Neural cell (in vitro differentiated cells): ENCODE data around the gene MAD1L1. TPM values are rescaled to one million over a fixed set of nuclear protein-coding genes. Genes with fewer than 3 reads are reported as not detected.

Experiments
- H2AFZ ChIP-seq: fragments of 200-600, 300-800 bp; sonication (generic), shearing (Covaris generic); 2 replicates; pipeline ENCODE4 v1.6.0; 2014; ENCODE audit warnings: low read depth, mild to moderate bottlenecking, antibody characterized with exemption, low read length, moderate library complexity
- H3F3A ChIP-seq: fragments of 200-600 bp; shearing (Covaris generic); 2 replicates; pipeline ENCODE4 v1.6.1; 2016; ENCODE audit warnings: mild to moderate bottlenecking, moderate library complexity, mixed read lengths, antibody characterized with exemption, low read length; ENCODE audit not compliant: insufficient read depth, poor library complexity, severe bottlenecking
- H3K27ac ChIP-seq: fragments of 200-600, 300-800 bp; sonication (generic), shearing (Covaris generic); 2 replicates; pipeline ENCODE4 v1.5.1; 2014; ENCODE audit warnings: mild to moderate bottlenecking, low read length, moderate library complexity
- H3K27me3 ChIP-seq: fragments of 300-800, 200-600 bp; sonication (generic), shearing (Covaris generic); 2 replicates; pipeline ENCODE4 v1.6.0; 2014; ENCODE audit warnings: mild to moderate bottlenecking, low read depth, low read length, moderate library complexity; ENCODE audit not compliant: insufficient read depth
- H3K36me3 ChIP-seq: fragments of 300-800, 200-600 bp; sonication (generic), shearing (Covaris generic); 2 replicates; pipeline ENCODE4 v1.5.1; 2014; ENCODE audit warnings: mild to moderate bottlenecking, antibody characterized with exemption, low read length, moderate library complexity; ENCODE audit not compliant: insufficient read depth
- H3K4me2 ChIP-seq: fragments of 300-800, 200-600 bp; sonication (generic), shearing (Covaris generic); 2 replicates; pipeline ENCODE4 v1.6.0; 2014; ENCODE audit warnings: mild to moderate bottlenecking, low read length
- H3K4me3 ChIP-seq: fragments of 300-800, 200-600 bp; sonication (generic), shearing (Covaris generic); 2 replicates; pipeline ENCODE4 v1.5.1; 2014; ENCODE audit warnings: mild to moderate bottlenecking, low read length, moderate library complexity
- H3K79me2 ChIP-seq: fragments of 200-600 bp; shearing (Covaris generic); replicated peaks from 2 replicates; pipeline ENCODE4 v1.6.0; 2014; ENCODE audit warnings: mild to moderate bottlenecking, low read length, moderate library complexity; ENCODE audit not compliant: insufficient read depth
- H3K9ac ChIP-seq: fragments of 300-800, 200-600 bp; sonication (generic), shearing (Covaris generic); 2 replicates; pipeline ENCODE4 v1.6.1; 2016; ENCODE audit warnings: mild to moderate bottlenecking, low read length, mixed read lengths
- H3K9me2 ChIP-seq: fragments of 200-600 bp; shearing (Covaris generic); 2 replicates; pipeline ENCODE4 v1.6.1; 2016; ENCODE audit warnings: mild to moderate bottlenecking, low read length, mixed read lengths; ENCODE audit not compliant: insufficient read depth
- H3K9me3 ChIP-seq: fragments of 200-600, 300-800 bp; sonication (generic), shearing (Covaris generic); 2 replicates; pipeline ENCODE4 v1.6.1; 2016; ENCODE audit warnings: mild to moderate bottlenecking, mixed run types, low read length, moderate library complexity, mixed read lengths
- H4K20me1 ChIP-seq: fragments of 200-600 bp; shearing (Covaris generic); 2 replicates; pipeline ENCODE4 v1.6.1; 2016; ENCODE audit warnings: mild to moderate bottlenecking, mixed run types; ENCODE audit not compliant: insufficient read depth
- CTCF ChIP-seq: fragments of 450-650 bp; IDR thresholded peaks from 2 replicates; pipeline ENCODE4 v1.5.1; 2014; ENCODE audit warnings: antibody characterized with exemption, mild to moderate bottlenecking, moderate library complexity; ENCODE audit not compliant: poor library complexity, severe bottlenecking
- EP300 ChIP-seq: fragments of 450-650 bp; conservative IDR thresholded peaks from 2 replicates; pipeline ENCODE4 v1.6.1; 2014; ENCODE audit warnings: antibody characterized with exemption, mild to moderate bottlenecking, moderate library complexity; ENCODE audit not compliant: poor library complexity, severe bottlenecking
- EZH2 ChIP-seq: fragments of 200-600, 300-800 bp; shearing (Covaris generic), sonication (generic); IDR thresholded peaks from 2 replicates; pipeline ENCODE4 v1.6.1; 2014; ENCODE audit warnings: antibody characterized with exemption, low read length, borderline replicate concordance, mild to moderate bottlenecking; ENCODE audit not compliant: insufficient read depth, poor library complexity, severe bottlenecking
- MXI1 ChIP-seq: fragments of 450-650 bp; conservative IDR thresholded peaks from 2 replicates; pipeline ENCODE4 v1.6.1; 2014; ENCODE audit warnings: antibody characterized with exemption, mild to moderate bottlenecking; ENCODE audit not compliant: poor library complexity, severe bottlenecking
- POLR2AphosphoS5 ChIP-seq: IDR thresholded peaks from 2 replicates; pipeline ENCODE4 v1.6.1; 2012
- RAD21 ChIP-seq: fragments of 450-650 bp; conservative IDR thresholded peaks from 2 replicates; pipeline ENCODE4 v1.6.1; 2014; ENCODE audit warnings: antibody characterized with exemption, mild to moderate bottlenecking, moderate library complexity
- REST ChIP-seq: IDR thresholded peaks from 2 replicates; pipeline ENCODE4 v1.6.1; 2012; ENCODE audit warnings: borderline replicate concordance
- SMC3 ChIP-seq: fragments of 450-650 bp; conservative IDR thresholded peaks from 2 replicates; pipeline ENCODE4 v1.6.1; 2014; ENCODE audit warnings: antibody characterized with exemption, mild to moderate bottlenecking, moderate library complexity; ENCODE audit not compliant: poor library complexity
- TAF1 ChIP-seq: IDR thresholded peaks from 2 replicates; pipeline ENCODE4 v1.6.1; 2012; ENCODE audit warnings: low read depth
- polyA plus RNA-seq: library from polyadenylated mRNA; depleted of rRNA; stranded (reverse); fragments of >200 nt; gene quantifications from 2 replicates; pipeline ENCODE4 v1.2.3, GENCODE V29; 2014

The MAD1L1 gene
- polyA plus RNA-seq, 1 donor from 2014 or later, result 31.4 TPM

GRCh38 chr7:2005786-2006185, 227.0 kb downstream of the MAD1L1 start:
- no peaks in the 10 kb centered on the region for H3K27me3 ChIP-seq
- H3K9me3 ChIP-seq, result no peaks in the 10 kb centered on the region
- H3K4me2 ChIP-seq, result no peak overlapping the region
- no peak overlapping the region for H3K4me3 ChIP-seq
- no peak overlapping the region for H3K27ac ChIP-seq
- H4K20me1 ChIP-seq, result no peaks in the 10 kb centered on the region
- H3K9me2 ChIP-seq, result no peaks in the 10 kb centered on the region
- H2AFZ ChIP-seq, result no peak overlapping the region
- no peaks in the 10 kb centered on the region for H3F3A ChIP-seq
- H3K36me3 ChIP-seq, result no peaks in the 10 kb centered on the region
- TF ChIP-seq POLR2AphosphoS5 (no peak), MXI1 (no peak), EP300 (no peak), SMC3 (no peak), CTCF (no peak), TAF1 (no peak), EZH2 (no peak), REST (no peak), RAD21 (no peak)
- H3K79me2 ChIP-seq, result no peaks in the 10 kb centered on the region
- no peak overlapping the region for H3K9ac ChIP-seq

GRCh38 chr7:2004841-2005725, 227.7 kb downstream of the MAD1L1 start:
- Histone ChIP-seq H3K79me2 (no peaks in the 10 kb centered on the region), H3K27me3 (no peaks in the 10 kb centered on the region), H2AFZ (no peak overlapping the region), H4K20me1 (no peaks in the 10 kb centered on the region), H3K9me3 (no peaks in the 10 kb centered on the region), H3K36me3 (no peaks in the 10 kb centered on the region), H3K9me2 (no peaks in the 10 kb centered on the region), H3K9ac (no peak overlapping the region), H3F3A (no peaks in the 10 kb centered on the region), H3K27ac (no peak overlapping the region), H3K4me3 (no peak overlapping the region), H3K4me2 (no peak overlapping the region)
- no peak for TF ChIP-seq MXI1
- no peak for TF ChIP-seq TAF1
- TF ChIP-seq EZH2, result no peak
- no peak for TF ChIP-seq EP300
- no peak for TF ChIP-seq CTCF
- no peak for TF ChIP-seq RAD21
- no peak for TF ChIP-seq REST
- no peak for TF ChIP-seq POLR2AphosphoS5
- TF ChIP-seq SMC3, result no peak
